AG09309 (cell line): ENCODE results near the gene SLBP.

Source experiments
- DNase-seq: peaks from one replicate; pipeline ENCODE4 v3.0.0-alpha.2; 2010; ENCODE audit warnings: low read depth
- H3K4me3 ChIP-seq: 2 replicates; pipeline ENCODE4 v1.5.1; 2011; ENCODE audit warnings: mild to moderate bottlenecking, low read depth, low read length, moderate library complexity; ENCODE audit not compliant: control insufficient read depth
- CTCF ChIP-seq: IDR thresholded peaks from 2 replicates; pipeline ENCODE4 v1.5.1; 2011; ENCODE audit warnings: mild to moderate bottlenecking, low read depth, low read length, inconsistent platforms; ENCODE audit not compliant: insufficient read depth, control insufficient read depth; ENCODE audit errors: missing control alignments

Gene SLBP

GRCh38 chr4:1669850-1670249 is 42.3 kb downstream of the SLBP start:
- no peak overlapping the region for H3K4me3 ChIP-seq
- TF ChIP-seq CTCF, result no peak
- no peak for DNase-seq

GRCh38 chr4:1669270-1669669 is 42.8 kb downstream of the SLBP start:
- no peak for TF ChIP-seq CTCF
- no peak for DNase-seq
- no peak overlapping the region for H3K4me3 ChIP-seq

- no peak for DNase-seq
- no peak overlapping the region for H3K4me3 ChIP-seq
Measured at GRCh38 chr4:1668488-1668840, 43.7 kb downstream of the SLBP start.

GRCh38 chr4:1667273-1667672 is 44.8 kb downstream of the SLBP start:
- no peak for TF ChIP-seq CTCF
- H3K4me3 ChIP-seq, result no peak overlapping the region
- DNase-seq, result no peak

More at GRCh38 chr4:1668488-1668840, 43.7 kb downstream of the SLBP start:
- TF ChIP-seq CTCF, result no peak

GRCh38 chr4:1666391-1666790 is 45.7 kb downstream of the SLBP start:
- H3K4me3 ChIP-seq, result no peak overlapping the region
- TF ChIP-seq CTCF, result no peak
- no peak for DNase-seq

- H3K4me3 ChIP-seq, result no peak overlapping the region
- DNase-seq, result no peak
- no peak for TF ChIP-seq CTCF
Measured at GRCh38 chr4:1664141-1664540, 48.0 kb downstream of the SLBP start.

- DNase-seq, result no peak
- TF ChIP-seq CTCF, result no peak
- no peak overlapping the region for H3K4me3 ChIP-seq
Measured at GRCh38 chr4:1663549-1663948, 48.6 kb downstream of the SLBP start.
